Stimulated activated memory B cell treated with anti-CD40 and anti-IgM and Interleukin-4, amounts not matched to agents 10 μg/mL and 1 μg/mL and 100 μg/mL, for 72 hours (primary cell): ENCODE data around the gene TYRO3.

Source experiments
- ATAC-seq: fragments of 150-1000 bp; cut with Tn5 transposase; 2 replicates; pipeline ENCODE4 v1.10.0; 2021
- H3K27ac Mint-ChIP-seq: one replicate; pipeline ENCODE4 v1.8.0; 2022; ENCODE audit warnings: mild to moderate bottlenecking, mixed read lengths
- H3K27me3 Mint-ChIP-seq: one replicate; pipeline ENCODE4 v1.8.0; 2022; ENCODE audit warnings: mixed read lengths
- H3K36me3 Mint-ChIP-seq: one replicate; pipeline ENCODE4 v1.8.0; 2022; ENCODE audit warnings: mixed read lengths
- H3K4me1 Mint-ChIP-seq: one replicate; pipeline ENCODE4 v1.8.0; 2022; ENCODE audit warnings: mixed read lengths
- H3K4me3 Mint-ChIP-seq: one replicate; pipeline ENCODE4 v1.8.0; 2022; ENCODE audit warnings: mild to moderate bottlenecking, moderate library complexity, mixed read lengths
- H3K9me3 Mint-ChIP-seq: one replicate; pipeline ENCODE4 v1.8.0; 2022; ENCODE audit warnings: mixed read lengths

TYRO3 gene

DNA sequence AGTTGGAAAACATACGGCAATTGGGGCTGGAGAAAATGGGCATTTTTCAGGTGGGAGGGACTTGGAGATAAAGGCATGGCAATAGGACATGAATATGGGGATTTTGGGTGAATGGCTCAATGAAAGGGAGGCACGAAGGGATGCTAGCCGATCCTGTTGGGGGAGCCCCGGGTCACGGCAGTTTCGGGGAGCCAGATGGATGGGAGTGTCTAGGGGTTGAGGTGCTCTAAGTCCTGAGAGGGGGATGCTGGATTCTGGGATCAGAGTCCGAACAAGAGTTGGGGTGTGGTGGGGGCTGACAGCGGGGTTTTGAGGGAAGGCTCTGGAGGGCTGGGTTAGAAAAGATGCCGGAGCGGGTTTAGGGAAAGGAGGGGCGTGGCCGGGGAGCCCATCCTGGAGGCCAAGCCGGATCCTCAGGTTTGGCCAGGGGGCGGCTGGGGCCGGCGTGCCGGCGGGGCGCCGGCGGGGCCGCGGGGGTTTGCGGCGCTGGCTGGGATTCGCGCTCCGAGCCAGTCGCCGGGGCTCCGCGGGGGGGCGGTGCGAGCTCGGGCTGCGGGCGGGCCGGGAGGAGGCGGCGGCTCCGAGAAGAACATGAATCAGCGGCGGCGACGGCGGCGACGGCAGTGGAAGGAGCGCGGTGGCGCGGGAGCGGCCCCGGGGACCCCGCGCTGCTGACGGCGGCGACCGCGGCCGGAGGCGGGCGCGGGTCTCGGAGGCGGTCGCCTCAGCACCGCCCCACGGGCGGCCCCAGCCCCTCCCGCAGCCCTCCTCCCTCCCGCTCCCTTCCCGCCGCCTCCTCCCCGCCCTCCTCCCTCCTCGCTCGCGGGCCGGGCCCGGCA is at the start of gene TYRO3:
Gene TYRO3, plus strand, starts transcription at position 813 of the 839 bp plus-strand sequence. CDS start 46 bp downstream, outside the sequence.
- peak within 1 kb of the TSS; percentile 58 for H3K27ac Mint-ChIP-seq
- peaks cover 83% of the 10 kb centered on the region for H3K27me3 Mint-ChIP-seq
- peaks cover 29% of the 10 kb centered on the region for H3K4me1 Mint-ChIP-seq
- H3K4me3 Mint-ChIP-seq = peak within 1 kb of the TSS; percentile 85
- peak; percentile 66 for ATAC-seq
- no peaks in the 10 kb centered on the region for H3K36me3 Mint-ChIP-seq
- no peaks in the 10 kb centered on the region for H3K9me3 Mint-ChIP-seq

- no peak for ATAC-seq
- no peaks in the 10 kb centered on the region for H3K9me3 Mint-ChIP-seq
- H3K36me3 Mint-ChIP-seq = no peaks in the 10 kb centered on the region
- H3K4me1 Mint-ChIP-seq = peaks cover 27% of the 10 kb centered on the region
- peaks cover 21% of the 10 kb centered on the region for H3K27me3 Mint-ChIP-seq
- H3K27ac Mint-ChIP-seq = no peak overlapping the region
- H3K4me3 Mint-ChIP-seq = no peak overlapping the region
Measured at GRCh38 chr15:41510728-41511127, 48.3 kb upstream of the TYRO3 start.

GRCh38 chr15:41511331-41511898 is 47.6 kb upstream of the TYRO3 start:
- peaks cover 27% of the 10 kb centered on the region for H3K4me1 Mint-ChIP-seq
- H3K4me3 Mint-ChIP-seq = no peak overlapping the region
- no peak overlapping the region for H3K27ac Mint-ChIP-seq
- no peaks in the 10 kb centered on the region for H3K9me3 Mint-ChIP-seq
- peaks cover 21% of the 10 kb centered on the region for H3K27me3 Mint-ChIP-seq
- ATAC-seq = no peak
- peaks cover 5% of the 10 kb centered on the region for H3K36me3 Mint-ChIP-seq

GRCh38 chr15:41511899-41512369 is 47.1 kb upstream of the TYRO3 start:
- Mint-ChIP-seq H3K36me3 (peaks cover 10% of the 10 kb centered on the region), H3K9me3 (no peaks in the 10 kb centered on the region), H3K27me3 (peaks cover 21% of the 10 kb centered on the region), H3K4me3 (peak overlapping the region; percentile 80), H3K27ac (no peak overlapping the region), H3K4me1 (peaks cover 27% of the 10 kb centered on the region)
- ATAC-seq = no peak

GRCh38 chr15:41512512-41512939 is 46.5 kb upstream of the TYRO3 start:
- Mint-ChIP-seq H3K27me3 (peaks cover 21% of the 10 kb centered on the region), H3K36me3 (peaks cover 16% of the 10 kb centered on the region), H3K27ac (peak overlapping the region; percentile 53), H3K4me1 (peaks cover 27% of the 10 kb centered on the region), H3K4me3 (peak overlapping the region; percentile 80), H3K9me3 (no peaks in the 10 kb centered on the region)
- ATAC-seq = no peak

DNA sequence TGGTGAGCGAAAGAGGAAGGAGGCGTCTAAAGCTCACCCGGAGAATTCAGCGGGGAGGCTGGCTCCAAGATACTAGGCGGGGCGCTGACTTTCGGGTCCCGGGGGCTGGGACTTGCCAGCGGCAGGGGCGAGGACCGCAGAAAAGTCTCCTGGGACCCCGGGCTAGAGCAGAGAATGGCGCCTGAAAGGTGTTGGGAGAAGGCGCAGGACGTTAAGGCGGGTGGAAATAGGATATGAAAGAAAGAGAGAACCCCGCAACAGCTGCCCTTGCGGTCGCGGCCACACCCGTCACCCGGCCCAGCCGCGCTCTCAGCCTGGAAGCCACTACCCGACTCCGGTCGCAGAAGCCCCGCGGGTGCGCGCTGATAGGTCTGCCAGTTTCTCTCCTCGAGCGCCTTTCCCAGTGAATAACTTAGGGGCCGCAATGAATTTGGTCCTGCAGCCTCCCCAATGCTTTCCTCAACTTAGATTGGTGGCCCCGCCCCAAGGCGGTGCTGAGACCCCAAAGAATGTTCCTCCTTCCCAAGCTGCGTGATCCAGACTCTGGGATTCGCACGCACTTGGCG is 46.0 kb upstream of the TYRO3 start:
- Mint-ChIP-seq H3K27me3 (peaks cover 21% of the 10 kb centered on the region), H3K4me1 (peaks cover 27% of the 10 kb centered on the region), H3K36me3 (peaks cover 20% of the 10 kb centered on the region), H3K27ac (peak overlapping the region; percentile 53), H3K4me3 (peak overlapping the region; percentile 80), H3K9me3 (no peaks in the 10 kb centered on the region)
- peak; percentile 60 for ATAC-seq

DNA sequence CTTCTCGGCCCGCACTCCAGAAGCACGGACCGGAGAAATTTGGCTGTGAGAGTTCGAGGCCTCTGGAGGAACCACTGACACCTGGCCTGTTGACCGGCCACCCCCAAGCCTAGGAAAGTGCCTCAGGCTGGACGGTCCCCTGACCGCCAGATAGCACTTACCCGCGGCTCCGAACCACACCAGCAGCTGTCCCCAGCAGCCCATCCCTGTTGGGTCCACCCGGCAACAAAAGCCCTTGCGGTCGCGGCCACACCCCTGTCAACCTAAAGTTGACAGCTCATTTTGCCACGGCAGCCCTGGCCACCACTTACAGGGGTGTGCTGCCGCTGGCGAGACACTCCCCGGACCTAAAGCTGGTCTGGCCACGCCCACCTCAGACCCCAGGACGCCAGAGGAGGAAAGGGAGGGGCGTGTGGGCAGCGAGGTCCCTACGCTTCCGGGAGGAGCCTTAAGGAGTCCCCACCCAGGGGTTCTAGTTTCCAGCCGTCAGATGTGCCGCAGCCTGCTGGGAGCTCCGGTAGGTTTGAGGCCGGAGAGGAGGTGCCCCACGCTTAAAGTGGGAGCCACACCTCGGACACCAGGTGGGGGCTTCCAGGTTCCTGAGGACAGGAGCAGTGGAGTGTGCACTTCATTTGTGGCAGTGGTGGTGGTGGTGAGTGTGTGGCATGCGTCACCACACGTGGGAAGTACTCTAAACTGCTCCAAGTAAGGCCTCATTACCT is 45.3 kb upstream of the TYRO3 start, which contains the start of gene LTK:
Gene LTK, minus strand, starts transcription at position 322 of the 722 bp plus-strand sequence. Its CDS starts 118 bp downstream, at position 204.
- H3K27me3 Mint-ChIP-seq = peaks cover 21% of the 10 kb centered on the region
- H3K36me3 Mint-ChIP-seq = peaks cover 22% of the 10 kb centered on the region
- H3K27ac Mint-ChIP-seq = peak within 1 kb of the TSS; percentile 53
- peaks cover 27% of the 10 kb centered on the region for H3K4me1 Mint-ChIP-seq
- no peaks in the 10 kb centered on the region for H3K9me3 Mint-ChIP-seq
- ATAC-seq = peak; percentile 53
- H3K4me3 Mint-ChIP-seq = peak within 1 kb of the TSS; percentile 80

DNA sequence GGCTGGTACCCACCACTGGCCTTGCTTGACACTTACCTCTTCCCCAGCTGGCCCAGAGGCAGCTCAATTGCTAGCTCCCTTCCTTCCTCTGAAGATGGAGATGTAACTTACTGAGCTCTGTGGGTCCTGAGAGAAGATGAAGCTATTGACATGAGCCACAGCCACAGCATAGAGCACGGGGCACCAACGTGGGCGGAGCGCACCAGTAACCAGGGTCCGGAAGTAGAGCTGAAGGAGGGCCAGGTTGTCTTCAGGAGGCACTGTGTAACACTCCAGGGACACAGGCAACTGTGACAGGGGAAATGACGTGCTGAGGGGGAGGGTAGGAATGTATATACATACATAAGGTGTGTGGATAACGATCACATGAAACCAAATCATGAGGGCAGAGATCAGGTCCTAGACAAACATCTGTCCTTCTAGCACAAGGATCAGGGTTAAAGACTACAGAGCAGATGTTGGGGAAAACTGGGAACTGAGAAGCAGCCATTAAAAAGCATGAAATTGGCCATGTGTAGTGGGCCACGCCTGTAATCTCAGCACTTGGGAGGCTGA is 41.0 kb upstream of the TYRO3 start:
- Mint-ChIP-seq H3K4me3 (no peak overlapping the region), H3K27me3 (peaks cover 9% of the 10 kb centered on the region), H3K27ac (no peak overlapping the region), H3K4me1 (peaks cover 15% of the 10 kb centered on the region), H3K36me3 (peaks cover 42% of the 10 kb centered on the region), H3K9me3 (no peaks in the 10 kb centered on the region)
- no peak for ATAC-seq

- no peak overlapping the region for H3K27ac Mint-ChIP-seq
- peaks cover 53% of the 10 kb centered on the region for H3K36me3 Mint-ChIP-seq
- H3K9me3 Mint-ChIP-seq = no peaks in the 10 kb centered on the region
Measured at GRCh38 chr15:41520636-41521035, 38.4 kb upstream of the TYRO3 start.

GRCh38 chr15:41521614-41522013 is 37.4 kb upstream of the TYRO3 start:
- Mint-ChIP-seq H3K4me3 (no peak overlapping the region), H3K9me3 (no peaks in the 10 kb centered on the region), H3K36me3 (peaks cover 53% of the 10 kb centered on the region), H3K27ac (no peak overlapping the region), H3K4me1 (no peaks in the 10 kb centered on the region), H3K27me3 (no peaks in the 10 kb centered on the region)
- no peak for ATAC-seq

More at GRCh38 chr15:41520636-41521035, 38.4 kb upstream of the TYRO3 start:
- no peaks in the 10 kb centered on the region for H3K27me3 Mint-ChIP-seq
- no peak for ATAC-seq
- H3K4me1 Mint-ChIP-seq = no peaks in the 10 kb centered on the region
- no peak overlapping the region for H3K4me3 Mint-ChIP-seq

DNA sequence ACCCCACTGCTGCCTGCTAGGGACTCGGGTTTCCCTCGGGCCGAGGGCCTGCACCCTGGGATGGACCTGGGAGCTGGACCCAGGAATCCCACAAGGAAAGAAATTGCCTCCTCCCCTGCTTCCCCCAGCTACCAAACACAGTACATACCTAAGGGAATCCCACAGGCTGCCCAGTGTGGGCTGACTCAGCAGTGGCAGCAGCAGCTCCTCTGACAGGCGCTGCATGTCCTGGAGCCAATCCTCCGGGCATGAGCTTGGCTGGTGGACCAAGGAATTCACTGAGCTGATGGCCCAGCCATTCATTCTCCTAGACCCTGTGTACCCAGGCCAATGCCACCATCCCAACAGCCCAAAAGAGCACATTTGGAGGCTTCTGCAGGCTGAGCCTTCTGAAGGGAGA is 35.9 kb upstream of the TYRO3 start:
- ATAC-seq = no peak
- no peaks in the 10 kb centered on the region for H3K9me3 Mint-ChIP-seq
- peaks cover 53% of the 10 kb centered on the region for H3K36me3 Mint-ChIP-seq

DNA sequence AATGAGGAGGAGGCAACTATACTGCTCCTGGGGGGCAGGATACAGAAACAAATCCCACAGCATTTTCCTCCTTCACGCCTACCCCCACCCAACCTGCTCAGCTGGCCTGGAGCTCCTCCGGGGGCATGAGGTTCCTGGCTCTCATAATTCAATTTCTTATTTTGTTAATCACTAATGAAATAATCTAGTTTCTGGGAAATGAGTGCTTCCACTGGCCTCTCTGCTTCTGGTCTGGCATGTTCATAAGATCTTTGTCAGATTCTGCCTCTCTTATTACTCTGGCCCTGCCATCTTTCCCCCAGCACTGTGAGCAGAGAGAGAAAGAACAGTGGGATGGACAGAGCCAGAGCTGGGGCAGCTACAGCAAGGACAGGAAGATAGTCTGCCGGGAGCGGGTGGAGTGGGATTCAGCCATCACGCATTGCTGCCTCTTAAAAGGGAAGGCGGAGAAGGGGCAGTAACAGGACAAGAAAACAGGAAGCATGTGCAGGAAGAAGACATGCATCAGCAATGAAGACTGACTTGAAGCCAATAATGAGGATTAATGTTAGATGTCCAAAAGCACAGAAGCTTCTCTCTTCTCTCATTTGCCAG is 28.6 kb upstream of the TYRO3 start:
- Mint-ChIP-seq H3K27ac (peak overlapping the region; percentile 59), H3K36me3 (peaks cover 64% of the 10 kb centered on the region), H3K27me3 (no peaks in the 10 kb centered on the region), H3K4me3 (no peak overlapping the region), H3K9me3 (no peaks in the 10 kb centered on the region), H3K4me1 (peaks cover 19% of the 10 kb centered on the region)
- ATAC-seq = no peak

More for the DNA sequence above, 35.9 kb upstream of the TYRO3 start:
- Mint-ChIP-seq H3K4me1 (no peaks in the 10 kb centered on the region), H3K4me3 (no peak overlapping the region), H3K27me3 (no peaks in the 10 kb centered on the region), H3K27ac (no peak overlapping the region)

GRCh38 chr15:41535544-41535943 is 23.5 kb upstream of the TYRO3 start:
- peaks cover 44% of the 10 kb centered on the region for H3K36me3 Mint-ChIP-seq
- ATAC-seq = no peak
- peaks cover 15% of the 10 kb centered on the region for H3K4me1 Mint-ChIP-seq
- no peak overlapping the region for H3K27ac Mint-ChIP-seq
- H3K9me3 Mint-ChIP-seq = no peaks in the 10 kb centered on the region
- H3K27me3 Mint-ChIP-seq = no peaks in the 10 kb centered on the region
- no peak overlapping the region for H3K4me3 Mint-ChIP-seq

GRCh38 chr15:41536866-41537265 is 22.1 kb upstream of the TYRO3 start:
- no peak overlapping the region for H3K27ac Mint-ChIP-seq
- H3K4me3 Mint-ChIP-seq = no peak overlapping the region
- H3K27me3 Mint-ChIP-seq = no peaks in the 10 kb centered on the region
- peaks cover 35% of the 10 kb centered on the region for H3K36me3 Mint-ChIP-seq
- no peaks in the 10 kb centered on the region for H3K9me3 Mint-ChIP-seq
- peaks cover 5% of the 10 kb centered on the region for H3K4me1 Mint-ChIP-seq
- no peak for ATAC-seq
